ENCODE data around the gene RXFP1.
A peak's percentile ranks its signal among the peaks of the same experiment; 100 is the strongest.

Gene RXFP1

GRCh38 chr4:158621729-158622128, 100.0 kb downstream of the RXFP1 start:
- Histone ChIP-seq H3K36me3 (ENCODE audit: insufficient read depth, low read length) (no peaks in the 10 kb centered on the region), H3K4me1 (ENCODE audit: insufficient read depth, low read length) (no peaks in the 10 kb centered on the region), H3K27ac (ENCODE audit: low read depth, low read length) (no peak overlapping the region), H3K4me3 (ENCODE audit: low read depth in 1 of 2, low read length in 2 of 2) (no peak overlapping the region), H3K27me3 (ENCODE audit: control insufficient read depth in 1 of 2, insufficient read depth in 2 of 2, low read length in 2 of 2) (no peaks in the 10 kb centered on the region), H3K9ac (ENCODE audit: low read length) (no peak overlapping the region), H3K9me3 (ENCODE audit: low read length) (no peaks in the 10 kb centered on the region)

DNA sequence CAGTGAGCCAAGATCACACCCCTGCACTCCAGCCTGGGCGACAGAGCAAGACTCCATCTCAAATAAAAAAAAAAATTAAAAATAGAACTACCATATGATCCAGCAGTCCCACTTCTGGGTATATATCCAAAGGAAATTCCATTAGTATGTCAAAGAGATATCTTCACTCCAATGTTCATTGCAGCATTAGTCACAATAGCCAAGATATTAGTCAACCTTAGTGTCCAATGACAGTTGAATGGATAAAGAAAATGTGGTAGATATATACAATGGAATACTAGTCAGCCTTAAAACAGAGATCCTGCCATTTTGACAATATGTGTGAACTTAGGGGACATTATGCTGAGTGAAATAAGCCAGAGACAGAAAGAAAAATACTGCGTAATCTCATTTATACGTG, 100.6 kb downstream of the RXFP1 start:
- no peak overlapping the region for H3K27ac ChIP-seq (ENCODE audit: low read depth, low read length)
- no peaks in the 10 kb centered on the region for H3K27me3 ChIP-seq (ENCODE audit: control insufficient read depth in 1 of 2, insufficient read depth in 2 of 2, low read length in 2 of 2)
- no peak overlapping the region for H3K9ac ChIP-seq (ENCODE audit: low read length)
- H3K9me3 ChIP-seq (ENCODE audit: low read length), result no peaks in the 10 kb centered on the region
- H3K4me1 ChIP-seq (ENCODE audit: insufficient read depth, low read length), result no peaks in the 10 kb centered on the region
- H3K36me3 ChIP-seq (ENCODE audit: insufficient read depth, low read length), result no peaks in the 10 kb centered on the region
- no peak overlapping the region for H3K4me3 ChIP-seq (ENCODE audit: low read depth in 1 of 2, low read length in 2 of 2)

DNA sequence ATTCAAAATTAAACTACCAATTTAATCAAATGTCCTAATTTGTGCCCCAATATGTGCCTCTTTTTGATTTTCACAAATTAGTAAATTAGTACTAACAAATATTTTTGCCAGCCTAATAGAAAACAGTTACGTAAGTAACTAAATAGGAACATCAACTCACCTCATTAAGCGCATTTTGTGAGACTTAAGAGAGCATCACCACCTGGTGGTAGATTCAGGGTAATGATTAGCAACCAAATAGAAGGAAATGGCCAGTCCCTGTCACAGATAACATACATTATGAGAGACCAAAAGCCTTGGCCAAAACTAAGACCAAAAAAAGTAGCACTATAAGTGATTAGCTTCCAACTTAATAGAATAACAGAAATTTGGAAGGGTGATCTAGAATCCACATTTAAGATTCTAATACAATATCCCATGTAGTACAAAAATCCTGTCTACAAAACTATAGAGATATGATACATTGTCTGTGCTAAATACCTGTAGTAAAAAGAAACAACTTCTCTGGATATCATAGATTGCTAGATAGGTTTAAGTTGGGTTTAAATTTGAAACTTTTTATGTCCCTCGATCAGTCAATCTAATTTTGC, 103.3 kb downstream of the RXFP1 start:
- H3K9me3 ChIP-seq (ENCODE audit: low read length), result no peaks in the 10 kb centered on the region
- H3K9ac ChIP-seq (ENCODE audit: low read length), result no peak overlapping the region
- no peaks in the 10 kb centered on the region for H3K27me3 ChIP-seq (ENCODE audit: control insufficient read depth in 1 of 2, insufficient read depth in 2 of 2, low read length in 2 of 2)
- no peak overlapping the region for H3K4me3 ChIP-seq (ENCODE audit: low read depth in 1 of 2, low read length in 2 of 2)
- H3K27ac ChIP-seq (ENCODE audit: low read depth, low read length), result no peak overlapping the region
- H3K4me1 ChIP-seq (ENCODE audit: insufficient read depth, low read length), result no peaks in the 10 kb centered on the region
- H3K36me3 ChIP-seq (ENCODE audit: insufficient read depth, low read length), result no peaks in the 10 kb centered on the region

- H3K9me3 ChIP-seq (ENCODE audit: low read length), result no peaks in the 10 kb centered on the region
- no peaks in the 10 kb centered on the region for H3K27me3 ChIP-seq (ENCODE audit: control insufficient read depth in 1 of 2, insufficient read depth in 2 of 2, low read length in 2 of 2)
- H3K9ac ChIP-seq (ENCODE audit: low read length), result no peak overlapping the region
- no peaks in the 10 kb centered on the region for H3K4me1 ChIP-seq (ENCODE audit: insufficient read depth, low read length)
- no peak overlapping the region for H3K27ac ChIP-seq (ENCODE audit: low read depth, low read length)
- no peaks in the 10 kb centered on the region for H3K36me3 ChIP-seq (ENCODE audit: insufficient read depth, low read length)
- no peak overlapping the region for H3K4me3 ChIP-seq (ENCODE audit: low read depth in 1 of 2, low read length in 2 of 2)
Measured at GRCh38 chr4:158625544-158625943, 103.9 kb downstream of the RXFP1 start.

DNA sequence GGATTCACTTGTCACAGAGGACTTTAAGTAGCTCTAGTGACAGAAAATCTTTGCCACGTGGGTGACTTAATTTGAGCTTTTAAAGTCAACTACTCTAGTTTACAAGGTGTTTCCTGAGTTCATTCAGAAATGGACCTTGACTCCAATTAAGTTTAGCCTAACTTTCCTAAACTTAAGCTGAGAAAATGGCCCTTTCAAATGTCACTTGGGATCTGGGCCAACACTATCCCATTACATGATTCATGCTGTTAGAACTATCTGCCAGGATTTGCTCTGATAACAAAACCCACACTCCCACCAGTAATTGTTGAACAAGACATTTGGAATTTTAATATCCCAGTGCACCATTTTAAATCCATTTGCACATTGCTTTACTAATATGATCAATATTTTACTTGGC, 109.2 kb downstream of the RXFP1 start:
- H3K27ac ChIP-seq (ENCODE audit: low read depth, low read length), result no peak overlapping the region
- H3K4me3 ChIP-seq (ENCODE audit: low read depth in 1 of 2, low read length in 2 of 2), result no peak overlapping the region
- H3K9me3 ChIP-seq (ENCODE audit: low read length), result no peaks in the 10 kb centered on the region
- H3K9ac ChIP-seq (ENCODE audit: low read length), result no peak overlapping the region
- H3K36me3 ChIP-seq (ENCODE audit: insufficient read depth, low read length), result no peaks in the 10 kb centered on the region
- no peaks in the 10 kb centered on the region for H3K4me1 ChIP-seq (ENCODE audit: insufficient read depth, low read length)
- no peaks in the 10 kb centered on the region for H3K27me3 ChIP-seq (ENCODE audit: control insufficient read depth in 1 of 2, insufficient read depth in 2 of 2, low read length in 2 of 2)

GRCh38 chr4:158636619-158637018, 114.9 kb downstream of the RXFP1 start:
- H3K36me3 ChIP-seq (ENCODE audit: insufficient read depth, low read length), result no peaks in the 10 kb centered on the region
- H3K27ac ChIP-seq (ENCODE audit: low read depth, low read length), result no peak overlapping the region
- H3K9ac ChIP-seq (ENCODE audit: low read length), result no peak overlapping the region
- no peaks in the 10 kb centered on the region for H3K9me3 ChIP-seq (ENCODE audit: low read length)
- no peaks in the 10 kb centered on the region for H3K4me1 ChIP-seq (ENCODE audit: insufficient read depth, low read length)
- no peak overlapping the region for H3K4me3 ChIP-seq (ENCODE audit: low read depth in 1 of 2, low read length in 2 of 2)
- H3K27me3 ChIP-seq (ENCODE audit: control insufficient read depth in 1 of 2, insufficient read depth in 2 of 2, low read length in 2 of 2), result no peaks in the 10 kb centered on the region

DNA sequence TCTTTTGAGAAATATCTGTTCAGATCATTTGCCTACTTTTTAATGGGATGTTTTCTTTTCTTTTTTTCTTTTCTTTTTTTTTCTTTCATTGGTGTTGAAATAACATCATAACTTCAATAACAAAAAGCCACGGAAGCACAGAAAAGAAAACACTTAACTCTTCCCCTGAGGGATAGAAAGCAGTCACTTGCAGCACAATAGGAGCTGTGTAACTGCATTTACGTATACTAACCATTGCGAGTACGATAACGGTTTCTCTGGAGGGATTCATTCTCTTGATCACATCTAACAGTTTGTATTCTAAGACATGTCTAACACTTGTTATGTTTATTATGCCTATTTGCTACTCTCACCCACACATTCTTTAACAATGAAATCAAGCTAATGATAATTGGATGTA, 122.7 kb downstream of the RXFP1 start:
- Histone ChIP-seq H3K4me3 (ENCODE audit: low read depth in 1 of 2, low read length in 2 of 2) (no peak overlapping the region), H3K9ac (ENCODE audit: low read length) (no peak overlapping the region), H3K36me3 (ENCODE audit: insufficient read depth, low read length) (no peaks in the 10 kb centered on the region), H3K27ac (ENCODE audit: low read depth, low read length) (no peak overlapping the region), H3K9me3 (ENCODE audit: low read length) (no peaks in the 10 kb centered on the region), H3K27me3 (ENCODE audit: control insufficient read depth in 1 of 2, insufficient read depth in 2 of 2, low read length in 2 of 2) (no peaks in the 10 kb centered on the region), H3K4me1 (ENCODE audit: insufficient read depth, low read length) (no peaks in the 10 kb centered on the region)

DNA sequence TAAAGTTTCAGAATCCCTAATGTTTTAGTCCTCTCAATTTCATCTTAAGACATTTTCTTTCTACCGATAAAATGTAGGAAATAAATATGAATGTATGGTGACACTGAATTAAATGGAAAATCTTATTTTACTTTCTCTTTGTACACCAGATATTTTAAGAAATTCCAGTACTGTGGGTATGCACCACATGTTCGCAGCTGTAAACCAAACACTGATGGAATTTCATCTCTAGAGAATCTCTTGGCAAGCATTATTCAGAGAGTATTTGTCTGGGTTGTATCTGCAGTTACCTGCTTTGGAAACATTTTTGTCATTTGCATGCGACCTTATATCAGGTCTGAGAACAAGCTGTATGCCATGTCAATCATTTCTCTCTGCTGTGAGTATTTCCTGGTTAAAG, 123.1 kb downstream of the RXFP1 start:
- Histone ChIP-seq H3K4me1 (ENCODE audit: insufficient read depth, low read length) (no peaks in the 10 kb centered on the region), H3K9me3 (ENCODE audit: low read length) (no peaks in the 10 kb centered on the region), H3K9ac (ENCODE audit: low read length) (no peak overlapping the region), H3K27ac (ENCODE audit: low read depth, low read length) (no peak overlapping the region), H3K4me3 (ENCODE audit: low read depth in 1 of 2, low read length in 2 of 2) (no peak overlapping the region), H3K36me3 (ENCODE audit: insufficient read depth, low read length) (no peaks in the 10 kb centered on the region), H3K27me3 (ENCODE audit: control insufficient read depth in 1 of 2, insufficient read depth in 2 of 2, low read length in 2 of 2) (no peaks in the 10 kb centered on the region)

GRCh38 chr4:158649111-158649680, 127.5 kb downstream of the RXFP1 start:
- no peak overlapping the region for H3K27ac ChIP-seq (ENCODE audit: low read depth, low read length)
- H3K4me3 ChIP-seq (ENCODE audit: low read depth in 1 of 2, low read length in 2 of 2), result no peak overlapping the region
- no peaks in the 10 kb centered on the region for H3K36me3 ChIP-seq (ENCODE audit: insufficient read depth, low read length)
- H3K9ac ChIP-seq (ENCODE audit: low read length), result no peak overlapping the region
- H3K27me3 ChIP-seq (ENCODE audit: control insufficient read depth in 1 of 2, insufficient read depth in 2 of 2, low read length in 2 of 2), result no peaks in the 10 kb centered on the region
- no peaks in the 10 kb centered on the region for H3K9me3 ChIP-seq (ENCODE audit: low read length)
- no peaks in the 10 kb centered on the region for H3K4me1 ChIP-seq (ENCODE audit: insufficient read depth, low read length)

DNA sequence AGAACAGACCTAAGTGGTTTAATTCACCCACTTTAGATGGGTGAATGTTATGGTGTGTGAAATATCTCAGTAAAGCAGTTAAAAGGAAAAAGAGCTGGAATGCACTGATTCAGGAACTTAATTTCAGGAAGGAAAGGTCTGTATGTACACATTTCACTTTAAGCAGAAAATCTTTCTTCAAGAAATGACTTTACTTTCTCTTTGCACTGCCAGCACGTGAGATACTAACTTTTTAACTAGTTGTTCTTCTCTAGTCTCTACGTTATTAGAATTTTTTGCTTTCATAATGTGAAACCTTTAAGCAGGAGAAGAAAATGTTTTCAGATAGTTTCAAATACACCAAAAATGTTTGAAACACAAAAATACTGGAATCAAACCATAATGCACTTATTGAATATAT, 131.2 kb downstream of the RXFP1 start:
- no peaks in the 10 kb centered on the region for H3K4me1 ChIP-seq (ENCODE audit: insufficient read depth, low read length)
- no peak overlapping the region for H3K27ac ChIP-seq (ENCODE audit: low read depth, low read length)
- H3K4me3 ChIP-seq (ENCODE audit: low read depth in 1 of 2, low read length in 2 of 2), result peak overlapping the region in 1 of 2 donors; percentile 12
- H3K27me3 ChIP-seq (ENCODE audit: control insufficient read depth in 1 of 2, insufficient read depth in 2 of 2, low read length in 2 of 2), result no peaks in the 10 kb centered on the region
- no peaks in the 10 kb centered on the region for H3K9me3 ChIP-seq (ENCODE audit: low read length)
- no peak overlapping the region for H3K9ac ChIP-seq (ENCODE audit: low read length)
- no peaks in the 10 kb centered on the region for H3K36me3 ChIP-seq (ENCODE audit: insufficient read depth, low read length)

DNA sequence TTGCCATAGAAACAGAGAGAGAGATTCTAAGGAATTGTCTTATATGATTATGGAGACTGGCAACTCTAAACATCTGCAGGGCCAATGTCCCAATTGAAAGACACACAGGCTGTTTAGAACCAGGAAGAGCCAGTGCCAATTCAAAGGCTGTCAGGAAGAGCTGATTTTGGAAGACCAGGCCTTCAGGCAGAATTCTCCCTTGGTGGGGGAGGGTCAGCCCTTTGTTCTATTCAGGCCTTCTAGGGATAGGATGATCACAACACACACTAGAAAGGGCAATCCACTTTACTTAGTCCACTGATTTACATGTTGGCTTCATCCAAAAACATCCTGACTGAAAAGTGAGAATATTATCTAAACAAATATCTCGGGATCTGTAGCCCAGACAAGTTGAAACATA, 134.8 kb downstream of the RXFP1 start:
- Histone ChIP-seq H3K27me3 (ENCODE audit: control insufficient read depth in 1 of 2, insufficient read depth in 2 of 2, low read length in 2 of 2) (no peaks in the 10 kb centered on the region), H3K9me3 (ENCODE audit: low read length) (no peaks in the 10 kb centered on the region), H3K4me1 (ENCODE audit: insufficient read depth, low read length) (no peaks in the 10 kb centered on the region), H3K36me3 (ENCODE audit: insufficient read depth, low read length) (no peaks in the 10 kb centered on the region), H3K9ac (ENCODE audit: low read length) (no peak overlapping the region), H3K4me3 (ENCODE audit: low read depth in 1 of 2, low read length in 2 of 2) (no peak overlapping the region), H3K27ac (ENCODE audit: low read depth, low read length) (no peak overlapping the region)

- Histone ChIP-seq H3K9me3 (ENCODE audit: low read length) (no peaks in the 10 kb centered on the region), H3K36me3 (ENCODE audit: insufficient read depth, low read length) (no peaks in the 10 kb centered on the region), H3K9ac (ENCODE audit: low read length) (no peak overlapping the region), H3K27ac (ENCODE audit: low read depth, low read length) (no peak overlapping the region), H3K4me1 (ENCODE audit: insufficient read depth, low read length) (no peaks in the 10 kb centered on the region), H3K4me3 (ENCODE audit: low read depth in 1 of 2, low read length in 2 of 2) (no peak overlapping the region), H3K27me3 (ENCODE audit: control insufficient read depth in 1 of 2, insufficient read depth in 2 of 2, low read length in 2 of 2) (no peaks in the 10 kb centered on the region)
Measured at GRCh38 chr4:158657291-158657690, 135.6 kb downstream of the RXFP1 start.

Data from muscle layer of colon (tissue), 2 donors.